H1 (cell line): ENCODE measurements around the gene CLCF1. TPM values are rescaled to one million over a fixed set of nuclear protein-coding genes. Genes with fewer than 3 reads are reported as not detected.

Experiments used
- CTCF ChIA-PET: fragments of 300-600 bp; sonication (Branson Sonifier 250); formaldehyde crosslinking; loops from one replicate; lab custom pipeline; 2021; ENCODE audit not compliant: partially characterized antibody; lab: Charles Lee
- POLR2A ChIA-PET: fragments of 300-600 bp; sonication (Branson Sonifier 250); formaldehyde crosslinking; loops from one replicate; lab custom pipeline; 2021; ENCODE audit warnings: inconsistent platforms; ENCODE audit not compliant: partially characterized antibody; lab: Charles Lee
- DNase-seq, 2 experiments: peaks; one replicate each; pipeline versions ENCODE4 v3.0.0 to v3.0.0-alpha.2; 2010 to 2022; ENCODE audit warnings: low spot score in 2 of 2, low read depth in 1 of 2, mixed read lengths in 1 of 2
- FAIRE-seq: peaks from 2 replicates; lab custom pipeline; 2011; peaks lifted over from hg19 to GRCh38; lab: Jason Lieb, UNC
- H2AFZ ChIP-seq: 2 replicates; pipeline ENCODE4 v1.8.1; 2012; ENCODE audit warnings: low read length, inconsistent platforms
- H2AK5ac ChIP-seq: 2 replicates; pipeline ENCODE4 v1.6.1; 2013; ENCODE audit warnings: low read depth, low read length
- H2BK120ac ChIP-seq: replicated peaks from 2 replicates; pipeline ENCODE3; 2013; ENCODE audit warnings: low read depth, low read length, inconsistent platforms
- H2BK12ac ChIP-seq: 2 replicates; pipeline ENCODE4 v1.6.1; 2013; ENCODE audit warnings: low read depth, low read length
- H2BK15ac ChIP-seq: 2 replicates; pipeline ENCODE4 v1.6.1; 2013; ENCODE audit warnings: low read length
- H2BK20ac ChIP-seq: 2 replicates; pipeline ENCODE4 v1.6.1; 2013; ENCODE audit warnings: low read length
- H2BK5ac ChIP-seq: 2 replicates; pipeline ENCODE4 v1.6.1; 2013; ENCODE audit warnings: low read depth, low read length
- H3K14ac ChIP-seq: 2 replicates; pipeline ENCODE4 v1.6.1; 2013; ENCODE audit warnings: inconsistent platforms; ENCODE audit not compliant: insufficient read length
- H3K18ac ChIP-seq: 2 replicates; pipeline ENCODE4 v1.6.1; 2013; ENCODE audit warnings: low read length; ENCODE audit errors: extremely low read depth
- H3K23ac ChIP-seq: 2 replicates; pipeline ENCODE4 v1.6.1; 2013; ENCODE audit warnings: inconsistent platforms; ENCODE audit not compliant: insufficient read length
- H3K23me2 ChIP-seq: 2 replicates; pipeline ENCODE4 v1.6.1; 2013; ENCODE audit warnings: low read depth, low read length
- H3K27ac ChIP-seq: 2 replicates; pipeline ENCODE4 v1.6.1; 2011; ENCODE audit warnings: low read depth, low read length, inconsistent platforms
- H3K27me3 ChIP-seq, 4 experiments: replicated peaks in 1 of 4; 1 replicate in 1 of 4; 2 replicates in 3 of 4; pipeline versions ENCODE4 v1.6.1 to v1.8.1; 2011 to 2013; ENCODE audit warnings: low read length in 3 of 4, mild to moderate bottlenecking in 3 of 4, inconsistent platforms in 2 of 4, mixed read lengths in 2 of 4, moderate library complexity in 1 of 4; ENCODE audit not compliant: control insufficient read depth in 3 of 4, insufficient read depth in 3 of 4; ENCODE audit errors: extremely low read depth in 1 of 4
- H3K36me3 ChIP-seq, 4 experiments: 2 replicates each; pipeline versions ENCODE4 v1.6.1 to v1.8.1; 2011 to 2013; ENCODE audit warnings: mild to moderate bottlenecking in 4 of 4, low read length in 3 of 4, moderate library complexity in 2 of 4, control low read depth in 1 of 4, inconsistent platforms in 1 of 4; ENCODE audit not compliant: insufficient read depth in 4 of 4, control insufficient read depth in 2 of 4
- H3K4ac ChIP-seq: replicated peaks from 2 replicates; pipeline ENCODE3; 2013; ENCODE audit warnings: low read length, low read depth, mixed read lengths, inconsistent platforms; ENCODE audit not compliant: insufficient read length
- H3K4me1 ChIP-seq, 4 experiments: replicated peaks in 1 of 4; 1 replicate in 1 of 4; 2 replicates in 3 of 4; pipeline versions ENCODE4 v1.6.1 to v1.8.1; 2011 to 2013; ENCODE audit warnings: low read length in 3 of 4, inconsistent platforms in 2 of 4, mixed read lengths in 1 of 4; ENCODE audit not compliant: insufficient read depth in 4 of 4, control insufficient read depth in 3 of 4
- H3K4me2 ChIP-seq, 2 experiments: 2 replicates each; pipeline versions ENCODE4 v1.6.1 to v1.8.1; 2011 to 2013; ENCODE audit warnings: low read depth in 2 of 2, low read length in 2 of 2, control low read depth in 1 of 2, inconsistent platforms in 1 of 2, mild to moderate bottlenecking in 1 of 2; ENCODE audit not compliant: insufficient read depth in 1 of 2
- H3K4me3 ChIP-seq, 4 experiments: fragments of 200-600, 300-600 bp in 1 of 4; sonication (generic), shearing (Covaris generic), sonication (Bioruptor Twin) in 1 of 4; 2 replicates each; pipeline versions ENCODE4 v1.5.1 to v1.8.1; 2011 to 2016; ENCODE audit warnings: low read length in 4 of 4, low read depth in 3 of 4, control low read depth in 2 of 4, inconsistent platforms in 2 of 4, mild to moderate bottlenecking in 2 of 4, mixed read lengths in 1 of 4, moderate library complexity in 1 of 4; ENCODE audit not compliant: insufficient read depth in 2 of 4; ENCODE audit errors: extremely low read depth in 1 of 4
- H3K56ac ChIP-seq: replicated peaks from 2 replicates; pipeline ENCODE3; 2013; ENCODE audit warnings: low read depth, mild to moderate bottlenecking, mixed read lengths, low read length, inconsistent platforms; ENCODE audit not compliant: insufficient read length
- H3K79me1 ChIP-seq: 2 replicates; pipeline ENCODE4 v1.6.1; 2013; ENCODE audit warnings: low read depth, low read length, control low read depth
- H3K79me2 ChIP-seq, 2 experiments: 2 replicates each; pipeline versions ENCODE4 v1.6.1 to v1.8.1; 2012 to 2013; ENCODE audit warnings: low read length in 2 of 2, mild to moderate bottlenecking in 2 of 2, inconsistent platforms in 1 of 2; ENCODE audit not compliant: insufficient read depth in 2 of 2, control insufficient read depth in 1 of 2
- H3K9ac ChIP-seq, 4 experiments: replicated peaks in 1 of 4; 1 replicate in 1 of 4; 2 replicates in 3 of 4; pipeline versions ENCODE4 v1.6.1 to v1.8.1; 2011 to 2013; ENCODE audit warnings: low read depth in 3 of 4, low read length in 3 of 4, control low read depth in 2 of 4, mild to moderate bottlenecking in 2 of 4, moderate library complexity in 2 of 4, inconsistent platforms in 1 of 4; ENCODE audit errors: extremely low read depth in 1 of 4
- H3K9me3 ChIP-seq, 2 experiments: 2 replicates each; pipeline versions ENCODE4 v1.6.1 to v1.8.1; 2012 to 2013; ENCODE audit warnings: mild to moderate bottlenecking in 2 of 2, moderate library complexity in 2 of 2, control low read depth in 1 of 2, inconsistent platforms in 1 of 2, low read depth in 1 of 2, low read length in 1 of 2, mixed read lengths in 1 of 2; ENCODE audit not compliant: insufficient read depth in 2 of 2
- H4K20me1 ChIP-seq, 2 experiments: replicated peaks in 1 of 2; 2 replicates each; pipeline versions ENCODE3 to v1.8.1; 2011 to 2013; ENCODE audit warnings: inconsistent platforms in 2 of 2, low read length in 2 of 2, mild to moderate bottlenecking in 1 of 2; ENCODE audit not compliant: insufficient read depth in 2 of 2, control insufficient read depth in 1 of 2
- H4K5ac ChIP-seq: 2 replicates; pipeline ENCODE4 v1.6.1; 2013; ENCODE audit warnings: low read length, low read depth, mixed read lengths, inconsistent platforms; ENCODE audit not compliant: insufficient read length
- H4K8ac ChIP-seq: 2 replicates; pipeline ENCODE4 v1.8.0; 2013; ENCODE audit warnings: mild to moderate bottlenecking, moderate library complexity, low read length, inconsistent platforms; ENCODE audit not compliant: insufficient read depth; ENCODE audit errors: extremely low read depth
- H4K91ac ChIP-seq: replicated peaks from 2 replicates; pipeline ENCODE3; 2013; ENCODE audit warnings: low read length, mixed read lengths, inconsistent platforms; ENCODE audit not compliant: insufficient read length
- CEBPB ChIP-seq: IDR thresholded peaks from 2 replicates; pipeline ENCODE4 v1.6.1; 2012; ENCODE audit warnings: low read depth, low read length
- KDM4A ChIP-seq: IDR thresholded peaks from one replicate; pipeline ENCODE4 v1.7.1; 2012; ENCODE audit warnings: low read depth, mild to moderate bottlenecking, moderate library complexity, low read length, inconsistent platforms; ENCODE audit not compliant: severe bottlenecking
- POLR2AphosphoS5 ChIP-seq: IDR thresholded peaks from 2 replicates; pipeline ENCODE4 v1.6.1; 2011; ENCODE audit warnings: low read depth, low read length
- SP4 ChIP-seq: IDR thresholded peaks from 2 replicates; pipeline ENCODE4 v1.6.1; 2012; ENCODE audit warnings: low read length, inconsistent platforms
- USF2 ChIP-seq: IDR thresholded peaks from 2 replicates; pipeline ENCODE4 v1.6.1; 2011; ENCODE audit warnings: low read length, improper control_type of control experiment
- WGBS, 2 experiments: shearing (Covaris generic) in 1 of 2; methylation state at CpG; one replicate each; pipeline versions ENCODE4 v1.1.6 to v1.1.7; 2013 to 2015; ENCODE audit warnings: low lambda C conversion rate in 2 of 2, mixed read lengths in 2 of 2, inconsistent platforms in 1 of 2, low coverage in 1 of 2, missing lambda C conversion rate in 1 of 2; ENCODE audit not compliant: insufficient replicate concordance in 2 of 2, insufficient coverage in 1 of 2, insufficient read length in 1 of 2; ENCODE audit errors: extremely low coverage in 1 of 2, missing lambda C conversion rate in 1 of 2; 5-methylcytosine and 5-hydroxymethylcytosine counted together
- polyA plus RNA-seq, 7 experiments: library from polyadenylated mRNA; depleted of rRNA in 3 of 7; stranded (reverse) in 5 of 7; unstranded in 2 of 7; fragments of >200 nt in 5 of 7; fragments of 200-250 nt in 2 of 7; gene quantifications; 1 replicate in 5 of 7; 2 replicates in 1 of 7; 4 replicates in 1 of 7; pipeline versions ENCODE4 v1.2.1 to v1.2.3, GENCODE V29; 2011 to 2013; ENCODE audit warnings: missing spikeins in 2 of 7, mixed read lengths in 2 of 7
- total RNA-seq: library from RNA; stranded (reverse); fragmentation: NEBNext Ultra II Directional; extraction: Animal tissue kit (Norgen Biotek cat#: 25700); gene quantifications from 2 replicates; pipeline ENCODE4 v1.2.1, GENCODE V29; 2021

CLCF1 gene
- total and polyA plus RNA-seq, 2 of the 8 experiments (the other 6 are each of a cell fraction or from before 2014, with no cell fraction given), result 0.32 to 1.2 TPM

- TF ChIP-seq USF2 (no peak), POLR2AphosphoS5 (no peak), SP4 (no peak), CEBPB (no peak), KDM4A (no peak)
- Histone ChIP-seq H2BK15ac (no peak overlapping the region), H3K79me1 (peaks cover 2% of the 10 kb centered on the region; the same call in 1 of the 2 replicates), H3K27me3 (no peaks in the 10 kb centered on the region), H4K8ac (no peak overlapping the region), H2AK5ac (no peak overlapping the region), H4K20me1 (peaks cover 0 to 3% of the 10 kb centered on the region in 2 experiments), H3K4me1 (peaks cover 0 to 9% (median 8%) of the 10 kb centered on the region in 4 experiments; a peak in 6 of 7 replicates), H3K79me2 (no peaks in the 10 kb centered on the region), H2AFZ (no peak overlapping the region), H3K27ac (no peak overlapping the region), H3K9ac (no peak overlapping the region), H3K18ac (no peak overlapping the region), H3K36me3 (no peaks in the 10 kb centered on the region), H3K23me2 (peaks cover 8% of the 10 kb centered on the region; the same call in 1 of the 2 replicates), H3K4ac (no peak overlapping the region), H2BK120ac (no peak overlapping the region), H3K4me2 (no peak overlapping the region), H2BK12ac (no peak overlapping the region), H3K14ac (no peak overlapping the region), H3K4me3 (no peak overlapping the region), H3K9me3 (no peaks in the 10 kb centered on the region), H2BK5ac (no peak overlapping the region), H3K23ac (no peak overlapping the region), H4K5ac (no peak overlapping the region), H4K91ac (no peak overlapping the region), H2BK20ac (no peak overlapping the region), H3K56ac (no peak overlapping the region)
- DNase-seq (no peak), FAIRE-seq (no peak)
- 69% methylated on average over 5 of the region's 5 CpGs; no CpG with 5 or more reads in 1 of the 2 experiments for WGBS, 2 experiments
- ChIA-PET CTCF (interaction anchor here (0.7 to 20.0 kb wide), 6 partner anchors 10 to 267 kb away, joined by 3 to 1305 read pairs (median 33); partner anchors contain the start of genes CLCF1 and RAD9A), POLR2A (no interaction called here)
These were observed 24.4 kb downstream of the CLCF1 start for GRCh38 chr11:67349036-67349435.
